K562 (cell line): ENCODE measurements around the gene SYMPK. TPM values are rescaled to one million over a fixed set of nuclear protein-coding genes. Genes with fewer than 3 reads are reported as not detected.

ENCODE experiments used
- ATAC-seq: fragments of 200-7000 bp; cut with Tn5 transposase; 3 replicates; pipeline ENCODE4 v1.9.1; 2020; ENCODE audit warnings: moderate library complexity
- BruUV-seq: library from RNA; stranded (reverse); fragments of 400-500 nt; replicated peaks from 2 replicates; lab custom pipeline; 2021; lab: Mats Ljungman, UMichigan
- CTCF ChIA-PET: fragments of 300-600 bp; formaldehyde crosslinking; extraction: SDS; loops from one replicate; lab custom pipeline; 2021; ENCODE audit warnings: low intra/inter-chr PET ratio; lab: Yijun Ruan, JAX
- POLR2A ChIA-PET: fragments of 300-600, 350-650 bp; sonication (Branson Sonifier 250); formaldehyde crosslinking; extraction: SDS; loops from one replicate; lab custom pipeline; 2021; ENCODE audit warnings: antibody characterized with exemption, inconsistent platforms; lab: Yijun Ruan, JAX
- DNase-seq, 4 experiments: peaks; one replicate each; pipeline versions ENCODE4 v3.0.0 to v3.0.0-alpha.2; 2011 to 2018; ENCODE audit warnings: low spot score in 3 of 4, mixed read lengths in 3 of 4; ENCODE audit errors: extremely low read depth in 1 of 4
- FAIRE-seq: peaks from 2 replicates; lab custom pipeline; 2011; peaks lifted over from hg19 to GRCh38; lab: Jason Lieb, UNC
- H2AFZ ChIP-seq: 2 replicates; pipeline ENCODE4 v1.6.0; 2011; ENCODE audit warnings: low read depth, low read length, control low read depth, inconsistent platforms
- H3K27ac ChIP-seq: fragments of 200-600 bp; 3 replicates; pipeline ENCODE4 v1.8.0; 2011; ENCODE audit warnings: low read depth, mild to moderate bottlenecking, control low read depth, inconsistent platforms, low read length, moderate library complexity, mixed read lengths; ENCODE audit errors: extremely low read depth
- H3K27me3 ChIP-seq, 2 experiments: fragments of 300-600 bp in 1 of 2; 2 replicates in 1 of 2; 3 replicates in 1 of 2; pipeline versions ENCODE4 v1.6.0 to v1.8.0; 2011; ENCODE audit warnings: inconsistent platforms in 2 of 2, low read length in 2 of 2, mild to moderate bottlenecking in 1 of 2, mixed read lengths in 1 of 2, moderate library complexity in 1 of 2; ENCODE audit not compliant: control insufficient read depth in 2 of 2, insufficient read depth in 2 of 2
- H3K36me3 ChIP-seq: fragments of 300-600 bp; 3 replicates; pipeline ENCODE4 v1.8.0; 2011; ENCODE audit warnings: mild to moderate bottlenecking, low read length, inconsistent platforms; ENCODE audit not compliant: control insufficient read depth, insufficient read depth
- H3K4me1 ChIP-seq, 2 experiments: fragments of 200-600 bp in 1 of 2; replicated peaks in 1 of 2; 2 replicates in 1 of 2; 3 replicates in 1 of 2; pipeline versions ENCODE4 v1.5.1 to v1.8.0; 2011; ENCODE audit warnings: inconsistent platforms in 2 of 2, low read length in 2 of 2, mild to moderate bottlenecking in 1 of 2, mixed read lengths in 1 of 2, moderate library complexity in 1 of 2; ENCODE audit not compliant: control insufficient read depth in 2 of 2, insufficient read depth in 2 of 2
- H3K4me2 ChIP-seq: 2 replicates; pipeline ENCODE4 v1.6.1; 2011; ENCODE audit warnings: low read length, control low read depth, inconsistent platforms, mixed read lengths; ENCODE audit not compliant: insufficient read depth
- H3K4me3 ChIP-seq: fragments of 200-600 bp; sonication (generic), shearing (Covaris generic); 2 replicates; pipeline ENCODE4 v1.5.1; 2016; ENCODE audit warnings: control low read depth, inconsistent platforms
- H3K79me2 ChIP-seq: fragments of 200-600 bp; 3 replicates; pipeline ENCODE4 v1.8.0; 2011; ENCODE audit warnings: low read length, inconsistent platforms; ENCODE audit not compliant: control insufficient read depth, insufficient read depth
- H3K9ac ChIP-seq, 2 experiments: 2 replicates each; pipeline versions ENCODE4 v1.6.0 to v1.6.1; 2011; ENCODE audit warnings: low read depth in 2 of 2, low read length in 2 of 2, control low read depth in 1 of 2, inconsistent platforms in 1 of 2, mild to moderate bottlenecking in 1 of 2, mixed read lengths in 1 of 2; ENCODE audit not compliant: insufficient read depth in 1 of 2
- H3K9me1 ChIP-seq: one replicate; pipeline ENCODE4 v1.6.0; 2011; ENCODE audit warnings: inconsistent platforms, mild to moderate bottlenecking, low read length, moderate library complexity; ENCODE audit not compliant: control insufficient read depth, insufficient read depth
- H3K9me3 ChIP-seq: replicated peaks from 2 replicates; pipeline ENCODE4 v1.5.1; 2011; ENCODE audit warnings: low read depth, low read length, inconsistent platforms; ENCODE audit not compliant: control insufficient read depth, insufficient read depth
- H4K20me1 ChIP-seq: replicated peaks from 2 replicates; pipeline ENCODE4 v1.6.1; 2011; ENCODE audit warnings: low read length, inconsistent platforms, mixed read lengths; ENCODE audit not compliant: control insufficient read depth, insufficient read depth
- CREM ChIP-seq: IDR thresholded peaks from 2 replicates; pipeline ENCODE4 v1.6.1; 2014; ENCODE audit warnings: antibody characterized with exemption, low read depth
- CTBP1 ChIP-seq: fragments of 450-650 bp; IDR thresholded peaks from 2 replicates; pipeline ENCODE4 v1.6.1; 2016; ENCODE audit warnings: borderline replicate concordance
- ERF ChIP-seq: fragments of 450-650 bp; formaldehyde crosslinking; IDR thresholded peaks from 2 replicates; pipeline ENCODE4 v1.4.0; 2020; ENCODE audit warnings: mild to moderate bottlenecking, mixed read lengths
- JUND ChIP-seq, 2 experiments: IDR thresholded peaks; 2 replicates in 1 of 2; 3 replicates in 1 of 2; pipeline ENCODE4 v1.6.1; 2011; ENCODE audit warnings: borderline replicate concordance in 2 of 2, low read depth in 2 of 2, low read length in 2 of 2, improper control_type of control experiment in 1 of 2, missing biosample characterization in 1 of 2, missing genetic modification characterization in 1 of 2, missing genetic modification reagents in 1 of 2
- MAX ChIP-seq: sonication (generic); formaldehyde crosslinking; IDR thresholded peaks from 2 replicates; pipeline ENCODE4 v1.9.0; 2022; ENCODE audit warnings: mild to moderate bottlenecking, missing genetic modification reagents
- MAZ ChIP-seq, 2 experiments: fragments of 450-650 bp in 1 of 2; sonication (generic) in 1 of 2; formaldehyde crosslinking; IDR thresholded peaks in 1 of 2; conservative IDR thresholded peaks in 1 of 2; 2 replicates each; pipeline versions ENCODE4 v1.4.0 to v1.5.0; 2020; ENCODE audit warnings: mild to moderate bottlenecking in 1 of 2, missing genetic modification reagents in 1 of 2
- MCM2 ChIP-seq: fragments of 450-650 bp; IDR thresholded peaks from 2 replicates; pipeline ENCODE4 v1.6.1; 2017; ENCODE audit warnings: low read depth, mild to moderate bottlenecking
- MECOM ChIP-seq: fragments of 250-450 bp; sonication (Bioruptor Pico); IDR thresholded peaks from 2 replicates; pipeline ENCODE4 v1.8.0; 2022; ENCODE audit warnings: inconsistent platforms
- POLR2B ChIP-seq: fragments of 450-650 bp; IDR thresholded peaks from 2 replicates; pipeline ENCODE4 v1.6.1; 2018; ENCODE audit warnings: low read depth; ENCODE audit not compliant: partially characterized antibody
- RAD21 ChIP-seq, 2 experiments: fragments of 250-450 bp in 1 of 2; fragments of 450-650 bp in 1 of 2; sonication (Bioruptor Pico) in 1 of 2; formaldehyde crosslinking in 1 of 2; IDR thresholded peaks in 1 of 2; conservative IDR thresholded peaks in 1 of 2; 2 replicates each; pipeline versions ENCODE4 v1.4.0 to v1.8.0; 2020 to 2022; ENCODE audit warnings: mild to moderate bottlenecking in 2 of 2, moderate library complexity in 1 of 2
- RCOR1 ChIP-seq, 2 experiments: IDR thresholded peaks; 2 replicates each; pipeline ENCODE4 v1.6.1; 2012; ENCODE audit warnings: low read depth in 2 of 2, low read length in 2 of 2, borderline replicate concordance in 1 of 2, improper control_type of control experiment in 1 of 2
- SMARCE1 ChIP-seq: fragments of 450-650 bp; IDR thresholded peaks from 2 replicates; pipeline ENCODE4 v1.7.1; 2016; ENCODE audit warnings: mild to moderate bottlenecking
- SP1 ChIP-seq: sonication (generic); formaldehyde crosslinking; IDR thresholded peaks from 2 replicates; pipeline ENCODE4 v1.8.1; 2022; ENCODE audit warnings: mild to moderate bottlenecking, missing genetic modification reagents
- STAG1 ChIP-seq: sonication (generic); formaldehyde crosslinking; IDR thresholded peaks from 2 replicates; pipeline ENCODE4 v1.5.0; 2020; ENCODE audit warnings: missing genetic modification reagents, borderline replicate concordance
- U2AF1 ChIP-seq: fragments of 200-400 bp; formaldehyde crosslinking; optimal IDR thresholded peaks from 2 replicates; pipeline ENCODE3; 2017; ENCODE audit warnings: mild to moderate bottlenecking, low read depth, low read length, moderate library complexity
- ZBTB7A ChIP-seq: IDR thresholded peaks from 2 replicates; pipeline ENCODE4 v1.6.1; 2011; ENCODE audit warnings: low read depth, mild to moderate bottlenecking, low read length, moderate library complexity, borderline replicate concordance; ENCODE audit not compliant: control insufficient read depth
- WGBS: fragments of 100-300 bp; shearing (Covaris generic); methylation state at CpG from one replicate; pipeline ENCODE4 v1.1.6; 2016; ENCODE audit warnings: low coverage, mixed read lengths; ENCODE audit not compliant: insufficient coverage; ENCODE audit errors: missing lambda C conversion rate; 5-methylcytosine and 5-hydroxymethylcytosine counted together
- in situ Hi-C: fragments of 300-500 bp; cut with MboI; formaldehyde crosslinking; loops from 4 replicates; pipeline ENCODE4 v1.15.0; 2018; ENCODE audit warnings: inconsistent platforms, mixed read lengths
- intact Hi-C: fragments of 100-400 bp; cut with micrococcal nuclease; formaldehyde crosslinking; loops from 2 replicates; pipeline ENCODE4 v1.14.2; 2022
- polyA plus RNA-seq, 8 experiments: library from polyadenylated mRNA; depleted of rRNA in 4 of 8; stranded (reverse) in 5 of 8; unstranded in 3 of 8; fragments of >200 nt; fragmentation: Nextera tagmentation in 2 of 8; fragmentation: Illumina TruSeq in 1 of 8; extraction: Ambion mirVana in 2 of 8; extraction: Trizol in 1 of 8; gene quantifications; 2 replicates each; pipeline versions ENCODE4 v1.2.1 to v1.2.3, GENCODE V29; 2011 to 2014; ENCODE audit warnings: inconsistent platforms in 1 of 8, missing spikeins in 1 of 8
- total RNA-seq, 7 experiments: library from RNA; depleted of rRNA in 6 of 7; stranded (reverse); fragments of >200 nt in 6 of 7; fragmentation: Illumina TruSeq in 2 of 7; extraction: Trizol in 2 of 7; gene quantifications; 2 replicates each; pipeline versions ENCODE4 v1.2.1 to v1.2.3, GENCODE V29; 2011 to 2021; ENCODE audit warnings: low replicate concordance in 1 of 7

The SYMPK gene
- total and polyA plus RNA-seq, 9 of the 15 experiments (the other 6 are each of a cell fraction or from before 2014, with no cell fraction given), result 0.73 to 95.5 (median 58.4) TPM

GRCh38 chr19:45779231-45780145, 83.5 kb downstream of the SYMPK start:
- H3K9me3 ChIP-seq, result no peaks in the 10 kb centered on the region
- CTCF ChIA-PET, result interaction anchor here (0.5 to 0.6 kb wide), 3 partner anchors 19 to 822 kb away, joined by 3 to 4 read pairs (median 4); partner anchors contain the start of gene CALM3
- peak overlapping the region; percentile 83 for H3K4me2 ChIP-seq
- peaks cover 10% of the 10 kb centered on the region; the same call in 1 of the 2 replicates for H4K20me1 ChIP-seq
- peak overlapping the region; percentile 62 to 87 for H3K9ac ChIP-seq
- DNase-seq (peak; percentile 94 to 98 (median 95)), FAIRE-seq (peak; percentile 95), ATAC-seq (peak; percentile 96)
- no TSS peak for BruUV-seq
- H3K79me2 ChIP-seq, result no peaks in the 10 kb centered on the region
- 2% methylated on average over 42 of the region's 48 CpGs for WGBS
- in situ Hi-C loops (no loop called here), intact Hi-C loops (no loop called here)
- H3K4me3 ChIP-seq, result peak overlapping the region; percentile 44
- H3K36me3 ChIP-seq, result peaks cover 19% of the 10 kb centered on the region; the same call in 2 of the 3 replicates
- H3K27ac ChIP-seq, result peak overlapping the region; percentile 70
- H3K27me3 ChIP-seq, result no peaks in the 10 kb centered on the region
- peaks cover 16 to 67% of the 10 kb centered on the region in 2 experiments for H3K4me1 ChIP-seq
- H2AFZ ChIP-seq, result peak overlapping the region; percentile 96
- H3K9me1 ChIP-seq, result peaks cover 6% of the 10 kb centered on the region
- POLR2A ChIA-PET, result interaction anchor here (0.6 to 7.7 kb wide), 8 partner anchors 8 to 298 kb away, joined by 3 to 70 read pairs (median 4); partner anchors contain the start of genes DMWD and SIX5
- TF ChIP-seq JUND (IDR thresholded peaks at IDR 0.05; ENCODE audit: borderline replicate concordance, low read depth, low read length) (peak; percentile 48; the same call in 1 of the 2 replicates), JUND (tag; IDR thresholded peaks at IDR 0.05; ENCODE audit: borderline replicate concordance, low read depth, low read length) (no peak), CTBP1 (peak; percentile 83), MCM2 (no peak), MAX (CRISPR knock-in tag) (peak; percentile 12; the same call in 1 of the 2 replicates), SP1 (CRISPR knock-in tag) (peak; percentile 66; the same call in 1 of the 2 replicates), RAD21 (CRISPR knock-in tag; conservative IDR thresholded peaks at IDR 0.05 in 1 of 2, IDR thresholded peaks at IDR 0.05 in 1 of 2) (peak; percentile 50 to 56), SMARCE1 (0 out of 2 replicates have a peak, but pooled peaks have one; percentile 48), MAZ (CRISPR knock-in tag; conservative IDR thresholded peaks at IDR 0.05 in 1 of 2, IDR thresholded peaks at IDR 0.05 in 1 of 2) (peak; percentile 41 to 67), U2AF1 (no peak), MECOM (CRISPR knock-in tag) (no peak), STAG1 (CRISPR knock-in tag) (no peak), CREM (peak; percentile 38), POLR2B (peak; percentile 34), ERF (CRISPR knock-in tag) (peak; percentile 62; the same call in 1 of the 2 replicates), ZBTB7A (peak; percentile 99), RCOR1 (IDR thresholded peaks at IDR 0.05; ENCODE audit: borderline replicate concordance in 1 of 2, low read depth in 2 of 2, low read length in 2 of 2) (0 out of 4 replicates have a peak, but pooled peaks of 1 of the 2 experiments have one; percentile 10)
